SJCRH30 (cell line): Measurements from ENCODE around the gene BIRC5. TPM values are rescaled to one million over a fixed set of nuclear protein-coding genes. Genes with fewer than 3 reads are reported as not detected.
"Not testable (repeated sequence)": the region's sequence is repeated elsewhere in the genome, so short reads cannot be mapped to it uniquely, and the experiment has no call there.

Experiments used
- DNase-seq, 2 experiments: peaks; one replicate each; pipeline ENCODE4 v3.0.0-alpha.2; 2015 to 2020
- H3K27ac ChIP-seq: fragments of 250-450 bp; sonication (Bioruptor Pico); 2 replicates; pipeline ENCODE4 v1.5.1; 2020; ENCODE audit warnings: mild to moderate bottlenecking, moderate library complexity
- H3K27me3 ChIP-seq: fragments of 250-450 bp; sonication (Bioruptor Pico); 2 replicates; pipeline ENCODE4 v1.5.1; 2020; ENCODE audit warnings: mild to moderate bottlenecking, moderate library complexity
- H3K36me3 ChIP-seq: fragments of 250-450 bp; sonication (Bioruptor Pico); 2 replicates; pipeline ENCODE4 v1.5.1; 2020; ENCODE audit warnings: mild to moderate bottlenecking, moderate library complexity
- H3K4me1 ChIP-seq: fragments of 250-450 bp; sonication (Bioruptor Pico); 2 replicates; pipeline ENCODE4 v1.5.1; 2020; ENCODE audit warnings: mild to moderate bottlenecking, moderate library complexity
- H3K4me3 ChIP-seq: fragments of 250-450 bp; sonication (Bioruptor Pico); 2 replicates; pipeline ENCODE4 v1.5.1; 2020; ENCODE audit warnings: mild to moderate bottlenecking, moderate library complexity
- H3K9me3 ChIP-seq: fragments of 250-450 bp; sonication (Bioruptor Pico); replicated peaks from 2 replicates; pipeline ENCODE4 v1.5.1; 2020; ENCODE audit warnings: mild to moderate bottlenecking, moderate library complexity
- total RNA-seq: library from RNA; depleted of rRNA; stranded (reverse); fragments of >200 nt; shearing (Covaris generic); gene quantifications from 2 replicates; pipeline ENCODE4 v1.2.3, GENCODE V29; 2014

Gene BIRC5
- total RNA-seq, 1 experiment from 2014 or later: 255 TPM

- Histone ChIP-seq H3K27me3 (no peaks in the 10 kb centered on the region), H3K9me3 (no peaks in the 10 kb centered on the region), H3K27ac (no peak overlapping the region), H3K4me3 (no peak overlapping the region), H3K36me3 (peaks cover 39% of the 10 kb centered on the region), H3K4me1 (peaks cover 27% of the 10 kb centered on the region)
- DNase-seq: no peak
Observed at GRCh38 chr17:78226055-78226758, 12.2 kb downstream of the BIRC5 start.

- peak in 1 of 2 experiments; percentile 61 for DNase-seq
- H3K27ac ChIP-seq: peak overlapping the region; percentile 54
- no peaks in the 10 kb centered on the region for H3K9me3 ChIP-seq
- H3K4me1 ChIP-seq: peaks cover 27% of the 10 kb centered on the region
- no peak overlapping the region for H3K4me3 ChIP-seq
- H3K36me3 ChIP-seq: peaks cover 32% of the 10 kb centered on the region
- no peaks in the 10 kb centered on the region for H3K27me3 ChIP-seq
Observed at GRCh38 chr17:78226759-78227454, 12.9 kb downstream of the BIRC5 start.

GRCh38 chr17:78227455-78227916 lies 13.4 kb downstream of the BIRC5 start:
- H3K27me3 ChIP-seq: no peaks in the 10 kb centered on the region
- peak overlapping the region; percentile 54 for H3K27ac ChIP-seq
- DNase-seq: peak; percentile 79 to 82
- peaks cover 28% of the 10 kb centered on the region for H3K36me3 ChIP-seq
- no peak overlapping the region for H3K4me3 ChIP-seq
- H3K9me3 ChIP-seq: no peaks in the 10 kb centered on the region
- H3K4me1 ChIP-seq: peaks cover 27% of the 10 kb centered on the region

GRCh38 chr17:78228176-78228575 lies 14.1 kb downstream of the BIRC5 start:
- Histone ChIP-seq H3K9me3 (no peaks in the 10 kb centered on the region), H3K27ac (no peak overlapping the region), H3K36me3 (peaks cover 21% of the 10 kb centered on the region), H3K4me3 (no peak overlapping the region), H3K4me1 (peaks cover 27% of the 10 kb centered on the region), H3K27me3 (no peaks in the 10 kb centered on the region)
- no peak for DNase-seq

- peaks cover 27% of the 10 kb centered on the region for H3K4me1 ChIP-seq
- H3K36me3 ChIP-seq: no peaks in the 10 kb centered on the region
- no peak overlapping the region for H3K4me3 ChIP-seq
- DNase-seq: peak in 1 of 2 experiments; percentile 78
- H3K9me3 ChIP-seq: no peaks in the 10 kb centered on the region
- no peak overlapping the region for H3K27ac ChIP-seq
- no peaks in the 10 kb centered on the region for H3K27me3 ChIP-seq
Observed at GRCh38 chr17:78230252-78230962, 16.4 kb downstream of the BIRC5 start.

- H3K4me3 ChIP-seq: no peak within 1 kb of the TSS
- peaks cover 27% of the 10 kb centered on the region for H3K4me1 ChIP-seq
- peak in 1 of 2 experiments; percentile 19 for DNase-seq
- H3K9me3 ChIP-seq: no peaks in the 10 kb centered on the region
- H3K27me3 ChIP-seq: no peaks in the 10 kb centered on the region
- H3K27ac ChIP-seq: no peak within 1 kb of the TSS
- H3K36me3 ChIP-seq: no peaks in the 10 kb centered on the region
Observed at GRCh38 chr17:78230996-78231935, 17.2 kb downstream of the BIRC5 start, which contains the start of gene TMEM235. TMEM235 (plus strand) TSS chr17:78231631; CDS start chr17:78232024, 393 bp downstream.

- Histone ChIP-seq H3K36me3 (no peaks in the 10 kb centered on the region), H3K27me3 (no peaks in the 10 kb centered on the region), H3K4me1 (peaks cover 27% of the 10 kb centered on the region), H3K27ac (no peak overlapping the region), H3K9me3 (no peaks in the 10 kb centered on the region), H3K4me3 (no peak overlapping the region)
- no peak for DNase-seq
Observed at GRCh38 chr17:78231991-78232858, 18.2 kb downstream of the BIRC5 start.

- Histone ChIP-seq H3K36me3 (no peaks in the 10 kb centered on the region), H3K4me3 (no peak overlapping the region), H3K4me1 (peaks cover 27% of the 10 kb centered on the region), H3K27me3 (no peaks in the 10 kb centered on the region), H3K9me3 (no peaks in the 10 kb centered on the region), H3K27ac (no peak overlapping the region)
- no peak for DNase-seq
Observed at GRCh38 chr17:78232859-78233173, 18.8 kb downstream of the BIRC5 start.

GRCh38 chr17:78233678-78234077 lies 19.6 kb downstream of the BIRC5 start:
- Histone ChIP-seq H3K36me3 (no peaks in the 10 kb centered on the region), H3K27ac (no peak overlapping the region), H3K27me3 (no peaks in the 10 kb centered on the region), H3K4me1 (peaks cover 32% of the 10 kb centered on the region), H3K4me3 (no peak overlapping the region), H3K9me3 (no peaks in the 10 kb centered on the region)
- DNase-seq: no peak

GRCh38 chr17:78234261-78234865 lies 20.3 kb downstream of the BIRC5 start:
- Histone ChIP-seq H3K36me3 (no peaks in the 10 kb centered on the region), H3K4me3 (no peak overlapping the region), H3K27ac (no peak overlapping the region), H3K9me3 (no peaks in the 10 kb centered on the region), H3K27me3 (no peaks in the 10 kb centered on the region), H3K4me1 (peaks cover 32% of the 10 kb centered on the region)
- no peak for DNase-seq

- H3K36me3 ChIP-seq, H3K27ac ChIP-seq, H3K9me3 ChIP-seq, H3K27me3 ChIP-seq, H3K4me3 ChIP-seq, DNase-seq: not testable (repeated sequence)
- H3K4me1 ChIP-seq: peaks cover 32% of the 10 kb centered on the region
Observed at GRCh38 chr17:78235022-78235421, 21.0 kb downstream of the BIRC5 start.

GRCh38 chr17:78235885-78236284 lies 21.8 kb downstream of the BIRC5 start:
- H3K4me1 ChIP-seq: peaks cover 25% of the 10 kb centered on the region
- DNase-seq: no peak
- H3K36me3 ChIP-seq: no peaks in the 10 kb centered on the region
- no peaks in the 10 kb centered on the region for H3K9me3 ChIP-seq
- no peak overlapping the region for H3K4me3 ChIP-seq
- H3K27me3 ChIP-seq: no peaks in the 10 kb centered on the region
- H3K27ac ChIP-seq: no peak overlapping the region
